Choroid plexus epithelial cell (primary cell): ENCODE results near the gene CADM1.

ENCODE experiments used
- DNase-seq: peaks from one replicate; pipeline ENCODE4 v3.0.0-alpha.2; 2010; ENCODE audit warnings: low read depth
- H3K4me3 ChIP-seq: 2 replicates; pipeline ENCODE4 v1.5.1; 2011; ENCODE audit warnings: low read depth, mild to moderate bottlenecking, control low read depth, low read length, moderate library complexity
- TF ChIP-seq, protein P1 (sequence below): conservative IDR thresholded peaks from 2 replicates; pipeline ENCODE4 v1.5.1; 2011; ENCODE audit warnings: low read depth, mild to moderate bottlenecking, control low read depth, inconsistent platforms, low read length, moderate library complexity

CADM1 gene

DNA sequence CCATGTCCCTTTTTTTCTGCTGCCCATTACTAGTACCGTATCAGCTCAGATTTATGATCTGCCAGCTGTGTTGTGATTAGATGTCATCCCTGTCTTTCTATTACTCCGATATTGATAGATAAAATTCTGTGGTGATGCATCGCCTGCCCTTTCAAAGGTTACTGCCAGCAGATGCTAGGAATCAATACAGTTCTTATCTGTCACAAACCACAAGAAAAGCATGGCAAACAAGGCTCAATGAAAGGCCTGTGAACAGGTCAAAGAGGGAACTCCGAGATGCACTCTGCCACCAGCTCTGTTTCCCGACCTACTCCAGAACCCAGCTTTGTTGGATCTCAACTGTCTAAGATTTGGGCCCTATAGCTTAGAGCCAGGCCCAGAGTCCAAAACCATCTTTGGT is 246.0 kb downstream of the CADM1 start:
- DNase-seq, result no peak
- TF ChIP-seq, protein P1, sequence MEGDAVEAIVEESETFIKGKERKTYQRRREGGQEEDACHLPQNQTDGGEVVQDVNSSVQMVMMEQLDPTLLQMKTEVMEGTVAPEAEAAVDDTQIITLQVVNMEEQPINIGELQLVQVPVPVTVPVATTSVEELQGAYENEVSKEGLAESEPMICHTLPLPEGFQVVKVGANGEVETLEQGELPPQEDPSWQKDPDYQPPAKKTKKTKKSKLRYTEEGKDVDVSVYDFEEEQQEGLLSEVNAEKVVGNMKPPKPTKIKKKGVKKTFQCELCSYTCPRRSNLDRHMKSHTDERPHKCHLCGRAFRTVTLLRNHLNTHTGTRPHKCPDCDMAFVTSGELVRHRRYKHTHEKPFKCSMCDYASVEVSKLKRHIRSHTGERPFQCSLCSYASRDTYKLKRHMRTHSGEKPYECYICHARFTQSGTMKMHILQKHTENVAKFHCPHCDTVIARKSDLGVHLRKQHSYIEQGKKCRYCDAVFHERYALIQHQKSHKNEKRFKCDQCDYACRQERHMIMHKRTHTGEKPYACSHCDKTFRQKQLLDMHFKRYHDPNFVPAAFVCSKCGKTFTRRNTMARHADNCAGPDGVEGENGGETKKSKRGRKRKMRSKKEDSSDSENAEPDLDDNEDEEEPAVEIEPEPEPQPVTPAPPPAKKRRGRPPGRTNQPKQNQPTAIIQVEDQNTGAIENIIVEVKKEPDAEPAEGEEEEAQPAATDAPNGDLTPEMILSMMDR, result no peak
- H3K4me3 ChIP-seq, result no peak overlapping the region

DNA sequence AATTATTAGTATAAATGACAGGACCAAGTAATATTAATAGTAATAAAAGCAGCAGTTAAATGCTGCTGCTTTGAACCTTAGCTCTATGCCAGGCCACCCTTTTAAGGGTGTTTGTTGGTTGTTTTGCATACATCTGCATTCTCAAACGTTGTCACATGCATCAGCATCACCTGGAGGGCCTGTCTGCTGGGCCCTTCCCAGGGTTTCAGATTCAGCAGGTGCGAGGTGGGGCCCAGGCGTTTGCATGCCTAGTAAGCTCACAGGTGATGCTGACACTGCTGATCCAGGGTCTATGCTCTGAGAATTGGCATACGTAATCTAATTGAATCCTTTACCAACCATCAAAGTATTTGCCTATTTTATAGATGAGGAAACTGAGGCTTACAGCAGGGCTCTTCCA is 246.5 kb downstream of the CADM1 start:
- TF ChIP-seq, protein P1, result no peak
- DNase-seq, result no peak
- H3K4me3 ChIP-seq, result no peak overlapping the region

DNA sequence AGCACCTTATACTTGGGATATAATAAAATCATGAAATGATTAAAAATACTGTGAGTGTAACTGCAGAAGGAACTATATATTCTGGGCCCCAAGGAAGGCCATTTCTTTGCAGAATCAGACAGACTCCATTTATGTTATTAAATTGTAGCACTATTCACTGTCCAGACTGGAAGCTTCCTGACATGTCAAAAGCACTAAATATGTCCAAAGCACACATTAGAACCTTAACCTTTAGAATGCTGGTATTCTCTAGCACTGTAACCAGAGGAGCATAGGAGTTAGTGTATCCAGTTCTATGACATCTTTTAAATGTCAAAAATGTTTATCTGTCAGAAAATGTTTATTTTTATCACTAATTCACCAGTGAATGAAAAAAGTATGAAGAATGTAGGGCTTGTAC is 246.9 kb downstream of the CADM1 start:
- TF ChIP-seq, protein P1, result no peak
- DNase-seq, result no peak
- no peak overlapping the region for H3K4me3 ChIP-seq

DNA sequence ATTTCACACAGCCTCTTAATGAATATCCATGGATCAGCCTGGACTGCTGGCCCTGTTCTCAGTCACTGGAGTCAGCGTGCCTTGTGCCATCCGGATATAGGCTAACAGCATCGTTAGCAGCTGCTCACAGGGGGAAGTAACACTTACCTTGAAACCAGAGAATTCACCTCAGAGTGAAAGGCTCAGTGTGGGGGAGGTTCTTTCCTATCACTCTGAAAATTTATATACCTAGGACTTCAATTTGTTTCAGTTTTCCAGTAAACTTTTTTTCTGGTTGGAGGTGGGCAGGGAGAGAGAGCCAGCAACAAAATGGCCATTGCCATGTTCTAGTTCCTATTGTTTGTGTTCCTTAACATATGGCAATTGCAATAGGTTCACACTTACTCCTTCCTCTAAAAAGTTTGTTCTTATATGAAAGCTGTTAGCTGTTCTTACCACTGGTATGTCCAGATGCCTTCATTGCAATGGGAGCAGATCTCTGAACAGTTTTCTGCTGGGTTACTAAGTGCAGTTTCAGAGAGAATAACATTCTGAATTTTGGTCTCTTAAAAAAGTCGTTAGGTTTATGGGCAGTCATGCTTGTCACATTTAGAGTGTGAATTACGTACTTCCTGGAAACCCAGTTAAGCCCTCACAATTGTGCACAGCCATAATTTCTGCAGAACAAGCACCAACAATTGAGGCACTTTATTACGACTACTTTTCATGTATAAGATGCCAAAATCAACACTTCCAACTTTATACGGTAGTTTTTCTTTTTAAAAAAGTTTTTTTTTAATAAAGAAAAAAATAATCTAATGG is 247.6 kb downstream of the CADM1 start:
- TF ChIP-seq, protein P1, result no peak
- no peak for DNase-seq

DNA sequence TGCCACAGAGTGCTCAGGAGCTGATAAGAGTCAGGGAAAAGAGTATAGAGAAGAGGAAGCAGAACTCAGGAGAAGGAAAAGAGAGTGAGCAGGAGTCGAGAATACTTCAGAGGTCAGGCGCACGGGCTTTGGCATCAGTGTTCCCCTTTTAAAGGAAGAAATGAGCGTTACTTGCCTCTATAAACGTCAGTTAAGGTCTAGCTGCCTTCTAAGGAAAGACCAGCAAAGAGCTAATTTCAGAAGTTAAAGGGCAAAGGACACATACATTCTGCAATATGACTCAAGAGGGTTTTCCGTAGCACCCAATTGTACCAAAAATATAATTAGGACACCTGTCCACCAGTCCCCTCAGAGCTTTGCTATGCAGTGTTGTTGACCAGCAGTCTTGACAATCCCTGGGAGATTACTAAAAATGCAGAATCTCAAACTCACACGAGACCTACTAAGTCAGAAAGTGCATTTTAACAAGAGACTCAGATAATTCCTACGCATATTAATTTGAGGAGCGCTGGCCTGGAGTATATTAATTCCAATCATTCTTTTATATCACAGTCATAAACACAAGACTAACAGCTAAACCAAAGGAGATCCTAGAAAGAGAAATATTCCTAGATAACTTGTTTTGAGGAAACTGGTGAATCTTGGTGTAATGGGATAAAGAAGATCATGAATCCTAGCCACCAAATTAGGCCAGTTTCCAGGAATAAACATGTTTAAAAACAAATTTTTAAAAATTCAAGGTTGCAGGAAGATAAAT is 249.0 kb downstream of the CADM1 start:
- H3K4me3 ChIP-seq, result no peak overlapping the region
- TF ChIP-seq, protein P1, result no peak
- DNase-seq, result no peak

More for the DNA sequence above, 247.6 kb downstream of the CADM1 start:
- H3K4me3 ChIP-seq, result no peak overlapping the region

DNA sequence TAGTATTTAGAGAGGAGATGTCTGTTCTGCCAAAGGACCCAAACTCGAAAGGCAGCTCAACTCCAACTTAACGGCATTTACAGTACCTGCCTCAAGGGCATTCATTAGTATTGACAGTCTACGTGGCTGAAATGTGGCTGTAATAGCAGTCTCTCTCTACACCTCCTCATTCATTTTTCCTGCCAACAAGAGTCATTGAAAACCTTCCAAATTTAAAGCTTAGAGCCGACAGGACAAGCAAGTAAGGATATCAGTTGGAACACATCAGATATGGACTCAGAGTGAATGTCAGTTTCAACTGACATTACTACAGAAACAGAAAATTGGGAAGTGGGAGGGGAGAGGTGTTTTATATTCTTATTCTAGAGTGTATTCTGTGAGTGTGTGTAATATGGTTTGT is 253.1 kb downstream of the CADM1 start:
- no peak for DNase-seq
- TF ChIP-seq, protein P1, result no peak
- no peak overlapping the region for H3K4me3 ChIP-seq
